Left lobe of liver (tissue), 2 donors: ENCODE measurements around the gene SHOX. TPM values are rescaled to one million over a fixed set of nuclear protein-coding genes. Genes with fewer than 3 reads are reported as not detected.

Experiments
- ATAC-seq: fragments of 200-7000 bp; cut with Tn5 transposase; one replicate; pipeline ENCODE4 v1.9.1; 2020; ENCODE audit warnings: mild to moderate bottlenecking, moderate library complexity
- DNase-seq: peaks from one replicate; pipeline ENCODE4 v3.0.0-alpha.2; 2020; ENCODE audit warnings: low spot score
- total RNA-seq: library from RNA; stranded (reverse); gene quantifications from one replicate; pipeline ENCODE4 v1.2.1, GENCODE V29; 2021
- donor health status: DM: no; HTN: no; CAD: no; lungs with moderate emphysema.
- donor health status: DM: no; HTN: yes; CAD: no.

SHOX gene
- total RNA-seq, 1 donor from 2014 or later = not detected

GRCh38 chrX:663841-664240, 33.2 kb downstream of the SHOX start:
- DNase-seq (no peak), ATAC-seq (no peak)

- DNase-seq (no peak), ATAC-seq (no peak)
Measured at GRCh38 chrX:666762-667720, 36.5 kb downstream of the SHOX start.

GRCh38 chrX:670645-671044, 40.1 kb downstream of the SHOX start:
- DNase-seq (no peak), ATAC-seq (no peak)

GRCh38 chrX:672931-673330, 42.3 kb downstream of the SHOX start:
- DNase-seq = no peak

GRCh38 chrX:675279-675954, 44.8 kb downstream of the SHOX start:
- ATAC-seq (no peak), DNase-seq (no peak)

More at GRCh38 chrX:672931-673330, 42.3 kb downstream of the SHOX start:
- no peak for ATAC-seq

- ATAC-seq (no peak), DNase-seq (no peak)
Measured at GRCh38 chrX:675955-676295, 45.3 kb downstream of the SHOX start.

GRCh38 chrX:677376-677775, 46.8 kb downstream of the SHOX start:
- ATAC-seq = no peak
- no peak for DNase-seq

GRCh38 chrX:679291-679979, 48.8 kb downstream of the SHOX start:
- DNase-seq (no peak), ATAC-seq (no peak)

GRCh38 chrX:680062-680461, 49.5 kb downstream of the SHOX start:
- ATAC-seq (no peak), DNase-seq (no peak)

GRCh38 chrX:681989-682388, 51.4 kb downstream of the SHOX start:
- no peak for DNase-seq
- ATAC-seq = no peak

- DNase-seq (no peak), ATAC-seq (no peak)
Measured at GRCh38 chrX:682892-683291, 52.3 kb downstream of the SHOX start.

GRCh38 chrX:683576-683975, 53.0 kb downstream of the SHOX start:
- ATAC-seq (no peak), DNase-seq (no peak)

- no peak for ATAC-seq
Measured at GRCh38 chrX:685120-686032, 54.8 kb downstream of the SHOX start.

GRCh38 chrX:689983-690382, 59.4 kb downstream of the SHOX start:
- no peak for ATAC-seq
- no peak for DNase-seq

More at GRCh38 chrX:685120-686032, 54.8 kb downstream of the SHOX start:
- DNase-seq = no peak

- DNase-seq (no peak), ATAC-seq (no peak)
Measured at GRCh38 chrX:694800-695199, 64.2 kb downstream of the SHOX start.

- DNase-seq = no peak
Measured at GRCh38 chrX:698206-698605, 67.6 kb downstream of the SHOX start.

GRCh38 chrX:700936-701335, 70.3 kb downstream of the SHOX start:
- no peak for ATAC-seq
- DNase-seq = no peak

More at GRCh38 chrX:698206-698605, 67.6 kb downstream of the SHOX start:
- no peak for ATAC-seq

GRCh38 chrX:701673-702072, 71.1 kb downstream of the SHOX start:
- ATAC-seq (no peak), DNase-seq (no peak)

- DNase-seq (no peak), ATAC-seq (no peak)
Measured at GRCh38 chrX:703466-703865, 72.9 kb downstream of the SHOX start.

GRCh38 chrX:703866-704265, 73.3 kb downstream of the SHOX start:
- no peak for DNase-seq
- no peak for ATAC-seq
